NCI-H2107 treated with DMSO at 0.1 percent for 48 hours (cell line): Measurements from ENCODE around the gene NRAS.

Source experiments
- DNase-seq: peaks from one replicate; lab custom pipeline; 2025; ENCODE audit not compliant: unreplicated experiment; lab: John Stamatoyannopoulos, UW

Gene NRAS

DNA sequence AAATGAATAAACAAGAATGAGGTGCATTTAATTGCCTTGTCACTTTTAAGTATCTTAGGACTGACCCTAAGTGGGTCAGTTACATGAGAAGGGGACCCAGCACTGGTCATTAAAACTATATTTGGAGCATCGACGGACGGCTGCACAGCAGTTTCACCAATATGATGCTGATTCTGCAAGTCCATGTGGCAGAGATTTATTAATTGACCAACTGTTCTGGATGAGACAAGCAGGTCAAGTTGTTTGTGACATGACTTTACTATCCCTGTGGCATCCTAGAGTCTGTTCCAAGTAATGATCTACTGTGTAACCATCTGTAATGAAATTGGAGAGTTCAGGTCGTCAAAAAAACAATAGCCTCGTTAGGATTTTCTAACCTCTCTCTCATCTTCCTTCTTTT, 30.7 kb downstream of the NRAS start:
- DNase-seq = no peak

DNA sequence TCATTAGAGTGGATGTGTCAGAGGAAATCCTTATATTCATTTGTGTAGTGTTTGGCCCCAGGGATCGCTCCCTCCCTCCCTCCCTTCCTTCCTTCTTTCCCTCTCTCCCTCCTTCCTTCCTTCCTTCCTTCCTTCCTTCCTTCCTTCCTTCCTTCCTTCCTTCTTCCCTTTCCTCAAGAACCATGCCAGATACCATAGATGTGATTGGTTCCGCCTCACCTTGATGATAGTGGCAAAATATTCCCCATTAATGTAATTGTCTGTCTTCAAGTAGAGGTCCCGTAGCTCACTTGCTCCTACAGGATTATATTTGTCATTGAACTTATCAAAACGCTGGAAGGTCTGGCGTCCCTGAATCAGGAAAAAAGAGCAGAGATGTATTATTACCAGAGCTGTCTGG, 38.9 kb downstream of the NRAS start:
- no peak for DNase-seq

DNA sequence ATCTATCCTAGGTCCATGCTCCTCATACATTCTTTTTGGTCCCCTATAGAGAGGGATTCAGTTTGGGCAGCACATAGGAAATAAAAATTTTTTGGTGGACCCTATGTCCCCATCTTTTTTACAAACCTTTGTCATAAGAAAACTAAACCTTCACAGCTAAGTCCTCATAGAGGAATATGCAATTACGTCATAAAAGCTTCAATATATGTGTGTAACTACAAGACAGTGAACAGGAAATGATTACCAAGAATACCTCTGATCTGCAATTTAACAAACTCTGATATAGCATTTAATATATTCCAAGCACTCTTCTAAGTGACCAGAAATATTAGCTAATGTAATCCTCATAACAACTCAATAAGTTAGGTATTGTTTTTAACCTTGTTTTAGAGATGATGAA, 40.5 kb downstream of the NRAS start:
- DNase-seq = no peak

DNA sequence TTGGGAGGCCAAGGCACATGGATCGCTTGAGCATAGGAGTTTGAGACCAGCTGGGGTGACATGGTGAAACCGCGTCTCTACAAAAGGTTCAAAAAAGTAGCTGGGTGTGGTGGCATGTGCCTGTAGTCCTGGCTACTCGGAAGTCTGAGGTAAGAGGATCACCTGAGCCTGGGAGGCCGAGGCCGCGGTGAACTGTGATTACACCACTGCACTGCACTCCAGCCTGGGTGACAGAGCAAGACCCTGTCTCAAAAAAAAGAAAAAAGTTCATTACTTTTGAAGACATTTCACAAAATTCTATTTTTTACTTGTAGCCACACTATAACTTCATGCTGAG, 44.7 kb downstream of the NRAS start:
- no peak for DNase-seq

DNA sequence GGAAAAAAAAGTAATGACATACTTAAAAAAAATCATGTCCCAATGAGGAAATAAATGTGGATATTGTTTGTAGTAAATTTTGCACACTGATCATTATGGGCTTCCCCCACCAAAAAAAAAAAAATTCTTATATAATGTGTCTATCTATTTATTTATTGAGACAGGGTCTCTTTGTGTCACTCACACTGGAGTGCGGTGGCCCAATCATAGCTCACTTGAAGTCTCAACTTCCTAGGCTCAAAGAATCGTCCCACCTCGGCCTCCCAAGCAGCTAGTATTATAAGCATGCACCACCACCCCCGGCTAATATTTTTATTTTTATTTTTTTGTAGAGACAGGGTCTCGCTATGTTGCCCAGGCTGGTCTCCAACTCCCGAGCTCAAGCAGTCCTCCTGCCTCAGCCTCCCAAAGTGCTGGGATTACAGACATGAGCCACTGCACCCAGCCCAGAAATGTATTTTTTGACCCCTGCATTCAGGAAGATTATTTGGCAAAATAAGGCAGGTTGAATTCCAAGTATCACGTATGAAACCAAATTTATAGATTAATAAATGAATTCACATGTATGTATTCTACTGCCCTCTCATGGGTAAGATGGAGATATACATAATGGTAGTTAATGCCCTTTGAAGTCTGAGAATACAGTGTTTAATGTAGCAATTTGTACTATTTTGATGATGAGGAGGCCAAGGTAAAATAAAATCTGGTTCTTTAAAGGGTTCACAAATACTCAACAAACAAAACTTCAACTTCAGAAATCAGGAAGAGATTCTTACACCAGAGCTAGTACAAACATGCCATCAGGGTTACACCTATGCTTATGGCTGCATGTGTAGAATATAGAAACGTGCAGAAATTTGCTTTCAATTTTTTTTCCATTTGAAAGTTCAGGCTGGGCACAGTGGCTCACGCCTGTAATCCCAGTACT, 45.3 kb downstream of the NRAS start:
- DNase-seq = peak; percentile 11

DNA sequence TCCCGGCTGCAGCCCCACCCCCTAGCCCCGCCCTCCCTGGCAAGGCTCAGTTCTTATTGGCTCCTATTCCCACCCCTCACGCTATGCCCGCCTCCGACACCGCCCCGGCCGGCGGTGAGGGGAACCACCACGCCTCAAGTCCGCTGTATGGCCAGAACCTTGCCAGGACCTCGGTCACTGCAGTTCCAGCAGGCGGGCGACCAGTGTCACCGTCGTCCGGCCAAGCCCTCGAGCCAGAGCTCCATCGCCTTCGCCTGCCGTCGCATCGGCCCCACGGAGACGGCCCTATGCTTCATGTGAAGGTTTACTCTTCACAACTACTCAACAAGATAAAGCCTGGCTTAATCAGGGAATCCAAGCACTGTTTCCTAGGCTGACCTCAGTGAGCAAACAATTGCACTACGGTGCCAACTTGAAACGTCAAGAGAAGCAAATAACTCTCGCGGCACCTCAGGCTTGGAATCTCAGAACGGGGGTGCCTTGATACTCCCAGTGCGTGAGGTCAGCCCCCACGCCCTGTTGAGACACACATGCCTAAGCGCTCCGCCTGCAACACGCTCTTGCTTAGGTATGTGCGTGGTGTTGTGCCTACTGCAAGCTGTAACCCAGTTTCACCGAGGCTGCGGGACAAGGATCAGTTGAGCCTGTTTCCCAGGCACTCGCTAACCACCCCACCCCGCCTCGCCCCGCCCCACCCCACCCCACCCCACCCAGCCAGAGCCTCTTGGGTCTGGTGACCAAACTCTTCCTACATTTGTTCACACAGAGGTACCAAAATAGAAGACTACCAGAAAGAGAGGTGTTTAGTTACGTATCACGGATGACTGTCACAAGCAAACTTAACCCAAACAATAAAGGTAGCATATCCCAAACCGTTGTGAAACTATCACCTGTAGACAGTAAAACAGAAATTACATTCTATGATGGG, 46.2 kb downstream of the NRAS start:
- no peak for DNase-seq

DNA sequence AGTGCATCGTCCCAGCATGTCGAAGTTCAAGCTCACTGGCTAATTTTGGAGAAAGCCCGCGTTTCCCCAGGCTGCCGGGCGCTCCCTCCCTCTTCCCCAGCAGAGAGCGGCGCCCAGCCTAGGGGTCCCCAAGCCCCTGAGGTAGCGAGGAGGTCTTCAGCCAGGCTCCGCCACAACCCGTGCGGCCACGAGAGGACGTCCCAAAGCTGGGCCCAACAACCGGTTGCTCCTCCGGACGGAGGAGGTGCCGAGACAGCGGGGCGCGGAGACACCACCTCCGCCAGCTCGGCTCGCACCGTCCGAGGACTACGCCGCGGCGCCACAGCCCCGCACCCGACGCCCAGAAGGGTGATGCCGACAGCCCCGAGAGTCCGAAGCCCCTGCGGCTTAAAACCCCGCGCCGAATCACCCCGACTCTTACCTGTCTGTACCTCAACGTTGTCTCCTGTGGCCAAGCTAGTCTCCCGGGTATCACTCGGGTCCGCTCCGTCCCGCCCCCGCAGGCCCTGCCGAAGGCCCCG, 46.9 kb downstream of the NRAS start, which contains the start of gene DENND2C:
TSS of gene DENND2C (minus strand) at position 488 of the 521 bp plus-strand sequence. CDS start 44,065 bp downstream, outside the sequence.
- peak; percentile 3 for DNase-seq

DNA sequence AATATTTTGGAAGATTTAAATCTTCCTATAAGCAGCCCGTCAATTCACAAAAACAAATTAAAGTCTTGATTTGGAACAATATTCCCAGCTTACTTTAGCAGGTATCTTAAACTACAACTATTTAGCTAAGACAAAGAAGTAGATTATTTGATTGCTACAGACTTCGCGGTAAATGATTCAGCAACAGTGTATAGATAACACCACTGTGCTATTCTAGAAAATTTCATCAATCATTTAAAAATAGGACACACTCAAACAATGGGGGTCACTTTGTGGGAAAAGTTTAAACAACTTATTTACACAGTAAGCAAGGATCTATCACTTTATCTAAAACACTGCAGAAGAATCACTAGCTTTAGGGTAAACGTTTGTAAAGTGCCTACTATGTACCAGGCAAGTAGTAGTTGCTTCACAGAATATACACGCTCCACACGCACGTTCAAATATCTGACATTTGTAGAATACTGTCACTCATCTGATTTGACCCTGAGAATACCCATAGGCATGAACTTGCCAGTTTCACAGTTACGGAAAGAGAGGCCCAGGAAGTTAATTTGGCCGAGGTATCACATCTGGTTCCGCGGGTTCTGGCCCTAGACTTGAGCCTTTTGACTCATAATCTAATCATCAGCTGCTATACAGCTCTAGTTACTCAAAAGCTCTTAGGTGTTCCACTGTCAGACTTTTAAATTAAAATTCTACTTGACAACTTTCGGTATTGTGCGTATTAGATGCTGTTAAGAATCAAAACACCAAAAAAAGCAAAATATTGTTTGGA, 47.6 kb downstream of the NRAS start:
- DNase-seq = no peak

DNA sequence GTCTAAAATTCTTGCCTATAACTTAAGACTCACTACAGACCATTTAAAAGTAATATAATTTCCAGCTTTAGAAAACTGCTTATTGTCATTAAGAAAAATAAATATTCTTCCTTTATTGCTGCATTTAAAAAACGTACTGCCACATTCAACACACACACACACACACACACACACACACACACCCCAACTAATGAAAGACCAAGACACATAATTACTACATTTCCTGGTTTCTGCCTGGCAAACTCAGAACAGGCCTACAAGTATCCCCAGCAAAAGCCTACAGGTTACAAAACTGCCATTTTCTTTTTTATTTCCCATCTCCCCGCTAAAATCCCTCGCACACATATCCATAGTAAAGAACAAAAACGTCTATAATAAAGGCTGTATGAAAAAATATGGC, 48.2 kb downstream of the NRAS start:
- no peak for DNase-seq

DNA sequence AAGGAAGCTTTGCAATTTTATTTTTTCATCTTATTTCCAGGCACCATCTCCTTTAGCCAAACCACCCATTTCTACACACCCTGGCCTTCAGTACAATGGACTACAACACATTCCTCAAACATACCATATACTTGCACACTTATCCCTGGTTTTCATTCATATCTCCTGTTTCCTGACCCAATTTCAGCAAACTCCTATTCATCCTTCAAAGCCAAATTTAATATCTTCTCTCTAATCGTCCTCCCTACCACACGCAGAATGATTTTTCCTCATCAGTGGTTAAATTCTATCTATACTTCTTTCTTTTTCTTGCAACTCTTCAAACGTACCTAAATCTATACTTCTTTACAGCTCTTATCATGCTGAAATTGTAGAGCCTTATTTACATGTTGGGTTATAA, 49.6 kb downstream of the NRAS start:
- no peak for DNase-seq

DNA sequence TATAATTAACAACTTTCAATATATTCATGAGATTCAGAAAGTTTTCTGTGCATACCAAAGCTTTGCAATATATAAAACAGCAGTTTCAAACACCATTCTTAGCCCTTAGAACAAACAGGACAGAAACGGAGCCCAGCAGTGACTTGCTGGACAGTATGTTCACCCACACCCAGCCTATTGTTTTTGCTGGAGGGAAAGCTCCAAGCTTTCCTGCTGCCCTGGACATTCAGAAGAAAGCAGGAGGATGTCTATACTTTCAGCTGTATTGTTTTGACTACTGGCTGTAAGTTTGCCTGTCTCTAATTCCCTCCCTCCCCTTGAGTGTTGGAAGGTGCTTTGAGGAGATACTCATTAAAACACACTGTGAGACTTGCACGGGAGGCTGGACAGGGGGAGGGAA, 56.3 kb downstream of the NRAS start:
- DNase-seq = no peak
